ENCODE data around the gene CORO1C.

DNA sequence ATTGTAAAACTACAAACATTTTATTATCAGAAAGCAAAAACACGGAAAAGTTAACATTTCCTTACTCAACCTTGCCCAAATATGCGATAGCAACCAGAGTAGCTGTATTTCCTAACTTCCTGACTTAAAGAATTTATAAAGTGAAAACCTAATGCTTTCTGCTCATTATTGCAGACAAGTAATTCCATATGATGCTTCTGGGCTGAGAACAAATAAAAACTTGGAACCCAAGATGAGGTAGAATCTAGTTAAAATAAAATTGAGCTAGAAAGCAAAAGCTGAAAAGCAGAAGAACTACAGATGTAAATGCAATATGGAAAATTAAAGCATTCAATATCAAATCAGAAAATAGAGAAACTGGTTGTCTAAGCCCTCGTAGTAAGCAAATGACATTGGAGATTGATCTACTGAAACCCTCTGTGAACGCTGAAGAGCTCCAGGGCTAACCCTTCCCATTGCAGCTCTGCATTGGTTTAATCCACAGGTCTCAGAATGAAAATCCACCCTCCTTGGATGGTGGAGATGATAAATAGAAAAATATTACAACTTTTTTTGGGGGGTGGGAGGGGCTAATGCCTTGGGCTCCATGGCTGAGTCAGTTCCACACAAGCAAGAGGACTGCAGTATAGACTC is 40.7 kb downstream of the CORO1C start:
- TF ChIP-seq RBM14 (IDR thresholded peaks at IDR 0.05; ENCODE audit: borderline replicate concordance, insufficient read depth, low read depth, low read length) = no peak
- TF ChIP-seq, protein P1, sequence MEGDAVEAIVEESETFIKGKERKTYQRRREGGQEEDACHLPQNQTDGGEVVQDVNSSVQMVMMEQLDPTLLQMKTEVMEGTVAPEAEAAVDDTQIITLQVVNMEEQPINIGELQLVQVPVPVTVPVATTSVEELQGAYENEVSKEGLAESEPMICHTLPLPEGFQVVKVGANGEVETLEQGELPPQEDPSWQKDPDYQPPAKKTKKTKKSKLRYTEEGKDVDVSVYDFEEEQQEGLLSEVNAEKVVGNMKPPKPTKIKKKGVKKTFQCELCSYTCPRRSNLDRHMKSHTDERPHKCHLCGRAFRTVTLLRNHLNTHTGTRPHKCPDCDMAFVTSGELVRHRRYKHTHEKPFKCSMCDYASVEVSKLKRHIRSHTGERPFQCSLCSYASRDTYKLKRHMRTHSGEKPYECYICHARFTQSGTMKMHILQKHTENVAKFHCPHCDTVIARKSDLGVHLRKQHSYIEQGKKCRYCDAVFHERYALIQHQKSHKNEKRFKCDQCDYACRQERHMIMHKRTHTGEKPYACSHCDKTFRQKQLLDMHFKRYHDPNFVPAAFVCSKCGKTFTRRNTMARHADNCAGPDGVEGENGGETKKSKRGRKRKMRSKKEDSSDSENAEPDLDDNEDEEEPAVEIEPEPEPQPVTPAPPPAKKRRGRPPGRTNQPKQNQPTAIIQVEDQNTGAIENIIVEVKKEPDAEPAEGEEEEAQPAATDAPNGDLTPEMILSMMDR (IDR thresholded peaks at IDR 0.05 in 2 of 3, conservative IDR thresholded peaks at IDR 0.05 in 1 of 3; ENCODE audit: insufficient read depth in 2 of 3, low read depth in 1 of 3, low read length in 3 of 3) = no peak
- no peak for TF ChIP-seq BACH1 (tag; IDR thresholded peaks at IDR 0.05)
- no peak for TF ChIP-seq POLR2AphosphoS5 (IDR thresholded peaks at IDR 0.05; ENCODE audit: control insufficient read depth, insufficient read depth, low read depth, low read length)
- no peak for TF ChIP-seq KLF13 (tag; IDR thresholded peaks at IDR 0.05; ENCODE audit: borderline replicate concordance, low read depth)
- TF ChIP-seq ZNF24 (IDR thresholded peaks at IDR 0.05) = no peak
- no peak for TF ChIP-seq FOXM1 (IDR thresholded peaks at IDR 0.05; ENCODE audit: low read depth)
- TF ChIP-seq FOXM1 (CRISPR knock-in tag; IDR thresholded peaks at IDR 0.05; ENCODE audit: low read depth) = no peak
- no peak for TF ChIP-seq ESRRA (IDR thresholded peaks at IDR 0.05; ENCODE audit: borderline replicate concordance, low read depth)
- TF ChIP-seq RAD51 (IDR thresholded peaks at IDR 0.05; ENCODE audit: borderline replicate concordance, low read depth) = no peak
- TF ChIP-seq SMC3 (conservative IDR thresholded peaks at IDR 0.05; ENCODE audit: insufficient read depth, low read depth, low read length) = no peak
- no peak for TF ChIP-seq MAFF (IDR thresholded peaks at IDR 0.05; ENCODE audit: low read length)
- no peak for TF ChIP-seq POLR3G (IDR thresholded peaks at IDR 0.05; ENCODE audit: extremely low read depth, insufficient read length, insufficient replicate concordance)
- TF ChIP-seq MAX (CRISPR knock-in tag; IDR thresholded peaks at IDR 0.05) = no peak
- no peak for TF ChIP-seq HDAC2 (IDR thresholded peaks at IDR 0.05)
